ENCODE results near the gene ZNF76.

ZNF76 gene

DNA sequence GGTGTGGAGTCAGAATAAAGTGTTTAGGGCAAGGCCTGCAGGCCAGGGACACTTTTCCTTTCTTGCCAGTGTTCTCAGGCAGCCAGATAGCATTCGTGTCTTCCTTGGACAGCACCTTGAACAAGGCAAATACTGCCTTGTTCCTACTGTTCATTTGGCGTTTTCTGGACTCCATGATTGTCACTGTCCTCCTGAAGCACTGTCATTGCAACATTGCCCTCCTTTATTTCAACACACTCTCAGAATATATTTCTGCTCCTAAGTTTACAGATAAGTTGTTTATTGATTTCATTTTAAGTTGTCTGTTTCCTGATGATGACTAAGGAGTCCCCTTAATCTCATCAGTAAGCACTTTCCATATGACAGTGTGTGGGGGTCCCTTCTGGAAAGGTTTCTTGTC is 22.9 kb downstream of the ZNF76 start:
- DNase-seq (ENCODE audit: low spot score): no peak
- ChIA-PET CTCF (interaction anchor here (0.6 to 0.7 kb wide), 2 partner anchors 24 to 136 kb away, joined by 3 read pairs; no protein-coding TSS in a partner anchor), POLR2A (ENCODE audit: low non-redundant PET) (no interaction called here)
- H3K27ac ChIP-seq: no peak overlapping the region
- TF ChIP-seq, protein P1, sequence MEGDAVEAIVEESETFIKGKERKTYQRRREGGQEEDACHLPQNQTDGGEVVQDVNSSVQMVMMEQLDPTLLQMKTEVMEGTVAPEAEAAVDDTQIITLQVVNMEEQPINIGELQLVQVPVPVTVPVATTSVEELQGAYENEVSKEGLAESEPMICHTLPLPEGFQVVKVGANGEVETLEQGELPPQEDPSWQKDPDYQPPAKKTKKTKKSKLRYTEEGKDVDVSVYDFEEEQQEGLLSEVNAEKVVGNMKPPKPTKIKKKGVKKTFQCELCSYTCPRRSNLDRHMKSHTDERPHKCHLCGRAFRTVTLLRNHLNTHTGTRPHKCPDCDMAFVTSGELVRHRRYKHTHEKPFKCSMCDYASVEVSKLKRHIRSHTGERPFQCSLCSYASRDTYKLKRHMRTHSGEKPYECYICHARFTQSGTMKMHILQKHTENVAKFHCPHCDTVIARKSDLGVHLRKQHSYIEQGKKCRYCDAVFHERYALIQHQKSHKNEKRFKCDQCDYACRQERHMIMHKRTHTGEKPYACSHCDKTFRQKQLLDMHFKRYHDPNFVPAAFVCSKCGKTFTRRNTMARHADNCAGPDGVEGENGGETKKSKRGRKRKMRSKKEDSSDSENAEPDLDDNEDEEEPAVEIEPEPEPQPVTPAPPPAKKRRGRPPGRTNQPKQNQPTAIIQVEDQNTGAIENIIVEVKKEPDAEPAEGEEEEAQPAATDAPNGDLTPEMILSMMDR (conservative IDR thresholded peaks at IDR 0.05; ENCODE audit: low read depth): no peak

DNA sequence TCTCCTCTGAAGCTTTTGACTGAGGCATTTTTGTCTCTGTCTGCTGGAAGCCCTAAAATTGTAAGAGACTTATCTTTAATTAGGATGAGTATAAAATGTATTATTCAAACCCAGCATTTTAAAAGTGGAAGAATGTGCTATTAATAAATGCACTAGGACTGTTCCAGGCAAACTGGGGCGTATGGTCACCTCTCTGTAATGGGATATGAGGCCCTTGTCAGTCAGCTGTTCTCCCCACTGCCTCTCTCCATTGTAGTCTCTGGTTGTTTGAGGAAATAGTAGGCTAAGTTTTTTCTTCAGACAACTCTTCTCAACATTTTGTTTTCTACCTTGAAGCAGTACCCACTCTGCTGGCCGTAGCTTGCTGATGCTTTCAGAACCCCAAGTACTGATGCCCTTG is 23.8 kb downstream of the ZNF76 start:
- H3K27ac ChIP-seq: no peak overlapping the region
- no peak for DNase-seq (ENCODE audit: low spot score)
- TF ChIP-seq, protein P1 (conservative IDR thresholded peaks at IDR 0.05; ENCODE audit: low read depth): no peak
- ChIA-PET POLR2A (ENCODE audit: low non-redundant PET) (no interaction called here), CTCF (interaction anchor here (0.7 kb wide), 1 partner anchor 25 kb away, joined by 3 read pairs; no protein-coding TSS in a partner anchor)

DNA sequence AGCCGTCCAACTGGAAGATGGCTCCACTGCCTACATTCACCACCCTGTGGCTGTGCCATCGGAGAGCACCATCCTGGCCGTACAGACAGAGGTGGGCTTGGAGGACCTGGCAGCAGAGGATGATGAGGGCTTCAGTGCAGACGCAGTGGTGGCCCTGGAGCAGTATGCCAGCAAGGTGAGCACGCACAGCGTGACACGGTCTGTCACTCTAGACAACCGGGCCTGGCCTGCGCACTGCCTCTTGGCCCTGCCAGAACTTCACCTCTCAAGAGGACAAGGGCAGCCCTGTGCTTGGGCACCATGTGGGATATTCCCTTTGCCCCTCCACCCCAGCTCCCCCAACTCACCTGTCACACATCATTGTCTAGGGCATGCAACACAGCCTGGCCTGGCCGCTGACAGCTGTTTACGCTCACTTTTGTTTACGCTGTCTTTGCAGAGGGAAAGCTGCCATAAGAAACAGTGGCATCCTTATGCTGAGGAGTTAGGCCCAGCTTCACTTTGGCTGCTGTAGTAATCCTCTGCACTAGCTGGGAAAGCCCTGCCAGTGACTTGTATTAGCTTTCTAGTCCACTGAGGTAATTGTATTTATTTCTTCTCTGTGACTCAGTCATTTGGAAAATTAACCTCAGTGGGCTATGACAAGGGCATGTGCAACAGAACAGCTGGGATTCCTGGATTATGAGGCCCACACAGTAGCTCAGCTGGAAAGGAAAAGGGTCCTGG is 28.3 kb downstream of the ZNF76 start:
- no peak for DNase-seq (ENCODE audit: low spot score)
- no peak overlapping the region for H3K27ac ChIP-seq
- POLR2A ChIA-PET (ENCODE audit: low non-redundant PET): no interaction called here
- CTCF ChIA-PET: no interaction called here
- TF ChIP-seq, protein P1 (conservative IDR thresholded peaks at IDR 0.05; ENCODE audit: low read depth): no peak

DNA sequence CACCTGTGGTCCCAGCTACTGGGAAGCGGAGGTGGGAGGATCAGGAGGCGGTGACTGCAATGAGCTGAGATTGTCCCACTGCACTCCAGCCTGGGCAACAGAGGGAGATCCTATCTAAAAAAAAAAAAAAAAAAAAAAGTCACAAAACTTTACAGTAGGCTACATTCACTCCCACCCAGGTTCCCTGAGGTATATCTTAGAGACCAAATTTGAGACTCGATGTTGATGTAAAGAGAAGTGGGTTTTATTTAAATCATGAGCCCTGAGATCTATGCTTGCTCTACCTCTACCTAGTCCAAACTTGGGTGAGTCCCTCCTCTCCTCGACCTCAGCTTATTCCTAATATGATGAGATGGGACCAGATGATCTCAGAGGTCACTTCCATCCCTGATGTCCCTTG is 29.3 kb downstream of the ZNF76 start:
- DNase-seq (ENCODE audit: low spot score): no peak

DNA sequence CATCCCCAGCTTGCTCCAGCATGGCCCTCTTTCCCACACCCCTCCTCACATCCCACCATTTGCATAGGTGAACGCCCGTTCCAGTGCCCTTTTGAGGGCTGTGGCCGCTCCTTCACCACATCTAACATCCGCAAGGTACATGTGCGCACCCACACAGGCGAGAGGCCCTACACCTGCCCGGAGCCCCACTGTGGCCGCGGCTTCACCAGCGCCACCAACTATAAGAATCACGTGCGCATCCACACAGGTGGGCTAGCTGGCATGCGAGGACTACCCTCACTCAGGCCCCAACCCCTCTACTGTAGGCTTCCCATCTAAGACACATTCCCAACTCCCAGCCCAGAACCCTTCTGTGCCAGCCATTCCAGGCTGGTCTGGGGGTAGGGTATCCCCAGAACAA is 32.0 kb downstream of the ZNF76 start:
- POLR2A ChIA-PET (ENCODE audit: low non-redundant PET): no interaction called here

More for the DNA sequence above, 29.3 kb downstream of the ZNF76 start:
- POLR2A ChIA-PET (ENCODE audit: low non-redundant PET): no interaction called here
- TF ChIP-seq, protein P1 (conservative IDR thresholded peaks at IDR 0.05; ENCODE audit: low read depth): no peak
- no peak overlapping the region for H3K27ac ChIP-seq
- CTCF ChIA-PET: interaction anchor here (0.8 kb wide), 1 partner anchor 161 kb away, joined by 3 read pairs; no protein-coding TSS in a partner anchor

DNA sequence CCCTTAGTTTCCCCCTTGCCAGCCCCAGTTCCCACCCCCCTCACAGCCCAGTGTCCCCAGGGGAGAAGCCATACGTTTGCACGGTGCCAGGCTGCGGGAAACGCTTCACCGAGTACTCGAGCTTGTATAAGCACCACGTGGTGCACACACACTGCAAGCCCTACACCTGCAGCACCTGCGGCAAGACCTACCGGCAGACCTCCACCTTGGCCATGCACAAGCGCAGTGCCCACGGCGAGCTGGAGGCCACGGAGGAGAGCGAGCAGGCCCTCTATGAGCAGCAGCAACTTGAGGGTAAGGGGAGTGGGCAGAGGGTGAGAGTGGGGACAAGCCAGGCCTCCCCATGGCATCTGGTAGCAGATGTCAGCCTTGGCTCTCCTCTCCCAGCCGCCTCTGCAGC is 33.0 kb downstream of the ZNF76 start:
- TF ChIP-seq, protein P1 (conservative IDR thresholded peaks at IDR 0.05; ENCODE audit: low read depth): no peak
- DNase-seq (ENCODE audit: low spot score): no peak
- POLR2A ChIA-PET (ENCODE audit: low non-redundant PET): no interaction called here
- CTCF ChIA-PET: interaction anchor here (1.2 kb wide), 1 partner anchor 157 kb away, joined by 3 read pairs; no protein-coding TSS in a partner anchor
- H3K27ac ChIP-seq: no peak overlapping the region

More for the DNA sequence above, 32.0 kb downstream of the ZNF76 start:
- DNase-seq (ENCODE audit: low spot score): no peak
- CTCF ChIA-PET: no interaction called here
- no peak overlapping the region for H3K27ac ChIP-seq
- TF ChIP-seq, protein P1 (conservative IDR thresholded peaks at IDR 0.05; ENCODE audit: low read depth): no peak

All from RWPE1 (cell line).